ENCODE data around the gene BICDL2.

DNA sequence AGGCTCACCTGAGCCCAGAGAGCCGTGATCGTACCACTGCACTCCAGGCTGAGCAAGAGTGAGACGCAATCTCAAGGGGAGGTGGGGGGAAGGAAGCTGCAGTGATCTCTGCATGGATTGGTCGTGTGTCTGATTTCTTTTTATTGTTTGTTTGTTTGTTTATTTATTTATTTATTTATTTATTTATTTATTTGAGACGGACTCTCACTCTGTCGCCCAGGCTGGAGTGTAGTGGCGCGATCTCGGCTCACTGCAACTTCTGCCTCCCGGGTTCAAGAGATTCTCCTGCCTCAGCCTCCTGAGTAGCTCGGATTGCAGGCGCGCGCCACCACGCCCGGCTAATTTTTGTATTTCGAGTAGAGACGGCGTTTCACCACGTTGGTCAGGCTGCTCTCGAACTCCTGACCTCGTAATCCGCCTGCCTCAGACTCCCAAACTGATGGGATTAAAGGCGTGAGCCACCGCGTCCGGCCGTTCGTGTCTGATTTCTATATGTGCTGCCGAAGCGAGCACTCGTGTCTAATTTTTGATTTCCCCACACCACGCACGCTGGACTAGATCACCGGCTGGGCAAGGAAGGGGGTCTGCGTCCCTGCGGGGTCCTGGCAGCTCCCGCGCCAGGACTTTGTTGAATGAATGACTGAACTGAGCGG lies 17.0 kb downstream of the BICDL2 start:
- TF ChIP-seq, protein P1, sequence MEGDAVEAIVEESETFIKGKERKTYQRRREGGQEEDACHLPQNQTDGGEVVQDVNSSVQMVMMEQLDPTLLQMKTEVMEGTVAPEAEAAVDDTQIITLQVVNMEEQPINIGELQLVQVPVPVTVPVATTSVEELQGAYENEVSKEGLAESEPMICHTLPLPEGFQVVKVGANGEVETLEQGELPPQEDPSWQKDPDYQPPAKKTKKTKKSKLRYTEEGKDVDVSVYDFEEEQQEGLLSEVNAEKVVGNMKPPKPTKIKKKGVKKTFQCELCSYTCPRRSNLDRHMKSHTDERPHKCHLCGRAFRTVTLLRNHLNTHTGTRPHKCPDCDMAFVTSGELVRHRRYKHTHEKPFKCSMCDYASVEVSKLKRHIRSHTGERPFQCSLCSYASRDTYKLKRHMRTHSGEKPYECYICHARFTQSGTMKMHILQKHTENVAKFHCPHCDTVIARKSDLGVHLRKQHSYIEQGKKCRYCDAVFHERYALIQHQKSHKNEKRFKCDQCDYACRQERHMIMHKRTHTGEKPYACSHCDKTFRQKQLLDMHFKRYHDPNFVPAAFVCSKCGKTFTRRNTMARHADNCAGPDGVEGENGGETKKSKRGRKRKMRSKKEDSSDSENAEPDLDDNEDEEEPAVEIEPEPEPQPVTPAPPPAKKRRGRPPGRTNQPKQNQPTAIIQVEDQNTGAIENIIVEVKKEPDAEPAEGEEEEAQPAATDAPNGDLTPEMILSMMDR (conservative IDR thresholded peaks at IDR 0.05; ENCODE audit: low read length): no peak
- no peak for TF ChIP-seq EZH2phosphoT487 (IDR thresholded peaks at IDR 0.05; ENCODE audit: borderline replicate concordance)

Data from Loucy (cell line).